Liver (tissue), 3 donors: ENCODE data around the gene NR2E1.

Source experiments
- ATF3 ChIP-seq: IDR thresholded peaks from 2 replicates; pipeline ENCODE4 v1.6.1; 2016; ENCODE audit warnings: antibody characterized with exemption
- CTCF ChIP-seq: fragments of 150-350 bp; IDR thresholded peaks from 2 replicates; pipeline ENCODE4 v1.5.1; 2017; ENCODE audit warnings: improper control_type of control experiment, low read depth, low read length; ENCODE audit not compliant: missing input control
- EGR1 ChIP-seq, 2 donors: IDR thresholded peaks; 2 replicates each; pipeline ENCODE4 v1.6.1; 2016 to 2018; ENCODE audit warnings: antibody characterized with exemption in 2 of 2, low read depth in 2 of 2
- GABPA ChIP-seq, 2 donors: IDR thresholded peaks in 1 of 2; conservative IDR thresholded peaks in 1 of 2; 2 replicates each; pipeline ENCODE4 v1.6.1; 2016; ENCODE audit warnings: antibody characterized with exemption in 2 of 2, mild to moderate bottlenecking in 1 of 2, moderate library complexity in 1 of 2
- MAX ChIP-seq: IDR thresholded peaks from 2 replicates; pipeline ENCODE4 v1.6.1; 2016; ENCODE audit warnings: antibody characterized with exemption
- NR2F2 ChIP-seq: IDR thresholded peaks from 2 replicates; pipeline ENCODE4 v1.6.1; 2016; ENCODE audit warnings: antibody characterized with exemption
- RAD21 ChIP-seq, 2 donors: IDR thresholded peaks; 2 replicates each; pipeline ENCODE4 v1.6.1; 2016; ENCODE audit warnings: antibody characterized with exemption in 2 of 2, mild to moderate bottlenecking in 2 of 2
- REST ChIP-seq: IDR thresholded peaks from 2 replicates; pipeline ENCODE4 v1.6.1; 2016; ENCODE audit warnings: antibody characterized with exemption, mild to moderate bottlenecking
- RXRA ChIP-seq, 2 donors: IDR thresholded peaks; 2 replicates each; pipeline ENCODE4 v1.6.1; 2017 to 2018; ENCODE audit warnings: antibody characterized with exemption in 2 of 2, mild to moderate bottlenecking in 1 of 2
- SP1 ChIP-seq: IDR thresholded peaks from 2 replicates; pipeline ENCODE4 v1.6.1; 2018; ENCODE audit warnings: antibody characterized with exemption, mild to moderate bottlenecking
- TAF1 ChIP-seq: conservative IDR thresholded peaks from 2 replicates; pipeline ENCODE4 v1.6.1; 2016; ENCODE audit warnings: antibody characterized with exemption, mild to moderate bottlenecking
- YY1 ChIP-seq: IDR thresholded peaks from 2 replicates; pipeline ENCODE4 v1.6.1; 2016; ENCODE audit warnings: antibody characterized with exemption, mild to moderate bottlenecking
- ZBTB33 ChIP-seq: IDR thresholded peaks from 2 replicates; pipeline ENCODE4 v1.6.1; 2016; ENCODE audit warnings: antibody characterized with exemption
- donor health status: healthy.
- donor health status: healthy.

- TF ChIP-seq CTCF (no peak), MAX (no peak), RAD21 (IDR thresholded peaks at IDR 0.05) (no peak), SP1 (no peak), ZBTB33 (no peak), REST (no peak), TAF1 (no peak), ATF3 (no peak), RXRA (IDR thresholded peaks at IDR 0.05) (no peak), YY1 (no peak), GABPA (IDR thresholded peaks at IDR 0.05 in 1 of 2, conservative IDR thresholded peaks at IDR 0.05 in 1 of 2) (no peak), NR2F2 (no peak), EGR1 (IDR thresholded peaks at IDR 0.05; ENCODE audit: low read depth in 2 of 2) (no peak)
Observed at GRCh38 chr6:108120311-108120710, 45.5 kb upstream of the NR2E1 start.
